ENCODE data around the gene MGAT5B.
"Not testable (repeated sequence)": the region's sequence is repeated elsewhere in the genome, so short reads cannot be mapped to it uniquely, and the experiment has no call there.

Gene MGAT5B

GRCh38 chr17:76978050-76978449, 109.8 kb downstream of the MGAT5B start:
- DNase-seq (ENCODE audit: low spot score): not testable (repeated sequence)

- no peak for DNase-seq (ENCODE audit: low spot score)
Measured at GRCh38 chr17:76981545-76982295, 113.5 kb downstream of the MGAT5B start.

GRCh38 chr17:76982408-76983074, 114.3 kb downstream of the MGAT5B start:
- peak; percentile 27 for DNase-seq (ENCODE audit: low spot score)

- no peak for DNase-seq (ENCODE audit: low spot score)
Measured at GRCh38 chr17:76983075-76983775, 115.0 kb downstream of the MGAT5B start.

- no peak for DNase-seq (ENCODE audit: low spot score)
Measured at GRCh38 chr17:76986365-76986764, 118.2 kb downstream of the MGAT5B start.

- no peak for DNase-seq (ENCODE audit: low spot score)
Measured at GRCh38 chr17:76987486-76988093, 119.4 kb downstream of the MGAT5B start.

- no peak for DNase-seq (ENCODE audit: low spot score)
Measured at GRCh38 chr17:76988796-76989195, 120.6 kb downstream of the MGAT5B start.

- no peak for DNase-seq (ENCODE audit: low spot score)
Measured at GRCh38 chr17:76989519-76989918, 121.3 kb downstream of the MGAT5B start.

- DNase-seq (ENCODE audit: low spot score): no peak
Measured at GRCh38 chr17:76992891-76993290, 124.7 kb downstream of the MGAT5B start.

- DNase-seq (ENCODE audit: low spot score): no peak
Measured at GRCh38 chr17:76993651-76994050, 125.4 kb downstream of the MGAT5B start.

- DNase-seq (ENCODE audit: low spot score): no peak
Measured at GRCh38 chr17:76994237-76994637, 126.0 kb downstream of the MGAT5B start.

- peak; percentile 51 for DNase-seq (ENCODE audit: low spot score)
Measured at GRCh38 chr17:76995387-76996105, 127.3 kb downstream of the MGAT5B start.

- peak; percentile 67 for DNase-seq (ENCODE audit: low spot score)
Measured at GRCh38 chr17:76996741-76997694, 128.8 kb downstream of the MGAT5B start.

GRCh38 chr17:76997981-76998531, 129.9 kb downstream of the MGAT5B start:
- DNase-seq (ENCODE audit: low spot score): peak; percentile 98

- DNase-seq (ENCODE audit: low spot score): peak; percentile 71
Measured at GRCh38 chr17:76998839-76999238, 130.6 kb downstream of the MGAT5B start.

Measured in NAMALWA (cell line).